GM18907 (cell line): ENCODE results near the gene LRBA.
"Not testable (repeated sequence)": the region's sequence is repeated elsewhere in the genome, so short reads cannot be mapped to it uniquely, and the experiment has no call there.

Experiments
- ATAC-seq: cut with Tn5 transposase; IDR thresholded peaks from one replicate; pipeline ENCODE4 v1.9.1; 2021; ENCODE audit warnings: mild to moderate bottlenecking, moderate library complexity; ENCODE audit not compliant: unreplicated experiment

LRBA gene

GRCh38 chr4:151014521-151015458 lies at the start of gene LRBA:
Gene LRBA (minus strand): TSS chr4:151015284. CDS start chr4:151014642, 642 bp downstream.
- peak; percentile 76 for ATAC-seq

GRCh38 chr4:151063143-151063542 lies 48.1 kb upstream of the LRBA start:
- not testable (repeated sequence) for ATAC-seq

GRCh38 chr4:151055539-151055938 lies 40.5 kb upstream of the LRBA start:
- no peak for ATAC-seq

GRCh38 chr4:151052785-151053184 lies 37.7 kb upstream of the LRBA start:
- no peak for ATAC-seq

- no peak for ATAC-seq
Measured at GRCh38 chr4:151049430-151049884, 34.4 kb upstream of the LRBA start.

GRCh38 chr4:151048913-151049312 lies 33.8 kb upstream of the LRBA start:
- ATAC-seq: no peak

- ATAC-seq: no peak
Measured at GRCh38 chr4:151046609-151047008, 31.5 kb upstream of the LRBA start.

GRCh38 chr4:151045907-151046306 lies 30.8 kb upstream of the LRBA start:
- no peak for ATAC-seq

- no peak for ATAC-seq
Measured at GRCh38 chr4:151043803-151044515, 28.9 kb upstream of the LRBA start.

GRCh38 chr4:151039733-151040132 lies 24.6 kb upstream of the LRBA start:
- ATAC-seq: no peak

GRCh38 chr4:151038452-151039157 lies 23.5 kb upstream of the LRBA start:
- no peak for ATAC-seq

GRCh38 chr4:151035911-151036310 lies 20.8 kb upstream of the LRBA start:
- ATAC-seq: no peak

GRCh38 chr4:151035328-151035727 lies 20.2 kb upstream of the LRBA start:
- ATAC-seq: no peak

- ATAC-seq: no peak
Measured at GRCh38 chr4:151034829-151035228, 19.7 kb upstream of the LRBA start.

GRCh38 chr4:151031831-151032605 lies 16.9 kb upstream of the LRBA start:
- ATAC-seq: peak; percentile 60

GRCh38 chr4:151029537-151029936 lies 14.5 kb upstream of the LRBA start:
- no peak for ATAC-seq

GRCh38 chr4:151029006-151029405 lies 13.9 kb upstream of the LRBA start:
- ATAC-seq: not testable (repeated sequence)

GRCh38 chr4:151025759-151026158 lies 10.7 kb upstream of the LRBA start:
- no peak for ATAC-seq

GRCh38 chr4:151022586-151022985 lies 7.5 kb upstream of the LRBA start:
- no peak for ATAC-seq

GRCh38 chr4:151021637-151022334 lies 6.7 kb upstream of the LRBA start:
- ATAC-seq: no peak
